ENCODE results near the gene VAV2. TPM values are rescaled to one million over a fixed set of nuclear protein-coding genes. Genes with fewer than 3 reads are reported as not detected.

VAV2 gene
- total RNA-seq, 1 donor from 2014 or later = 12.7 TPM

DNA sequence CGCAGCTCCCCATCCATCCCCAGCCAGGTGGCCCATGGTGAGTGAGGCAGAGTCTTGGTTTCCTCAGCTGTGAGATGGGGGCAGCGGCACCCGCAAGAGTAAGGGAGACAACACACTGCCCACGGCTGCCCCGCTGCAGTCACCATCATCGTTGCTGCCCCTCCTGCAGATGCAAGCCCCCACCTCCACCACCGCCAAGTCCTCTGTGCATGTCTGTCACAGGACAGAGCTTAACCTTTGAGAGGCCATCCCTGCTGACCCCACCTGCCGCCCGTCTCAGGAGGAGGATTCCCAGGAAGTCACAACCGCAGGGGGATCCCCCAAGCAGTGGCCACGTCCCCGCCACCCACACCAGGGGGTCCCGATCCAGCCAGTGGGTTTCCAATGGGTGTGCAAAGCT is 113.7 kb downstream of the VAV2 start:
- Histone ChIP-seq H3K27me3 (no peaks in the 10 kb centered on the region), H3K9me3 (no peaks in the 10 kb centered on the region), H3K4me3 (no peak overlapping the region), H3K36me3 (no peaks in the 10 kb centered on the region), H3K4me1 (no peaks in the 10 kb centered on the region), H3K27ac (no peak overlapping the region)
- intact Hi-C loops (cut with DNase I) = no loop called here
- DNase-seq (ENCODE audit: low spot score in 2 of 2) = no peak
- TF ChIP-seq, protein P1, sequence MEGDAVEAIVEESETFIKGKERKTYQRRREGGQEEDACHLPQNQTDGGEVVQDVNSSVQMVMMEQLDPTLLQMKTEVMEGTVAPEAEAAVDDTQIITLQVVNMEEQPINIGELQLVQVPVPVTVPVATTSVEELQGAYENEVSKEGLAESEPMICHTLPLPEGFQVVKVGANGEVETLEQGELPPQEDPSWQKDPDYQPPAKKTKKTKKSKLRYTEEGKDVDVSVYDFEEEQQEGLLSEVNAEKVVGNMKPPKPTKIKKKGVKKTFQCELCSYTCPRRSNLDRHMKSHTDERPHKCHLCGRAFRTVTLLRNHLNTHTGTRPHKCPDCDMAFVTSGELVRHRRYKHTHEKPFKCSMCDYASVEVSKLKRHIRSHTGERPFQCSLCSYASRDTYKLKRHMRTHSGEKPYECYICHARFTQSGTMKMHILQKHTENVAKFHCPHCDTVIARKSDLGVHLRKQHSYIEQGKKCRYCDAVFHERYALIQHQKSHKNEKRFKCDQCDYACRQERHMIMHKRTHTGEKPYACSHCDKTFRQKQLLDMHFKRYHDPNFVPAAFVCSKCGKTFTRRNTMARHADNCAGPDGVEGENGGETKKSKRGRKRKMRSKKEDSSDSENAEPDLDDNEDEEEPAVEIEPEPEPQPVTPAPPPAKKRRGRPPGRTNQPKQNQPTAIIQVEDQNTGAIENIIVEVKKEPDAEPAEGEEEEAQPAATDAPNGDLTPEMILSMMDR (IDR thresholded peaks at IDR 0.05) = no peak

DNA sequence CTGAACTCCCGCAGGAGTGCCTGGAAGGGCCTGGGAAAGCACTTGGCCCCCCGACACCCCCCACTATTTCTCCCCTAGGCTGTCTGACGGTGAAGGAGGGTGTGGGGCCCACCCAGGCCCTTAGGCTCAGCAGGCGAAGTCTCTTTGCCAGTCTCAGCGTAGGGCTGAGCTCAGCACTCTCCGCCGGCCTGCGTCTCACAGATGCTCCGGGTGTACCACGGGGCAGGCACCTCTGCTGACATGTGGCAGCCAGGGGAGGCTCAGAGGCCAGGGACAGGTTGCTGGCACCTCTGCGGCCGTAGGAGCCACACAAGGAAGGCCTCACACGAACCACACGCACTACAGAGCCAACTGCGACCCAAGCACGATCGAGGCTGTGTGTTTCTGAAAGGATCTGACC is 114.2 kb downstream of the VAV2 start:
- Histone ChIP-seq H3K27ac (no peak overlapping the region), H3K36me3 (no peaks in the 10 kb centered on the region), H3K27me3 (no peaks in the 10 kb centered on the region), H3K4me1 (no peaks in the 10 kb centered on the region), H3K4me3 (no peak overlapping the region), H3K9me3 (no peaks in the 10 kb centered on the region)
- intact Hi-C loops (cut with DNase I) = no loop called here
- TF ChIP-seq, protein P1 (IDR thresholded peaks at IDR 0.05) = no peak
- no peak for DNase-seq (ENCODE audit: low spot score in 2 of 2)

DNA sequence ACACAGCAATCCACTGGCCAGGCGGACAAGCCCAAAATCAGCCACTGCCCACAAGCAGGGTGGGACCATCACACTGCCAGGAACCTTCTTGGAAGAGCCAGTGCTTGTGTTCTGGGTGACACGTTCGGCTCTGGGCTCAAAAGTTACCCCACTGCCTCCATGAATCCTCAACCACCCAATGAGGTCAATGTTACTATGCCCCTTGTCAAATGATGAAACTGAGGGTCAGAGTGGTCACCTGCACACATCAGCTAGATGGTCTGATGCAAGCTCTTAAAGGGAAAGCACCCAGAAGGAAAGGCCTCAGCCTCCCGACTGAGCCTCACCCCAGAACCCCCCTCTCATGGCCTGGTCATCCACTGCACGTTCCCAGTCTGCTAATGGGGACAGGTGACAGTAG is 114.8 kb downstream of the VAV2 start:
- no peaks in the 10 kb centered on the region for H3K4me1 ChIP-seq
- TF ChIP-seq, protein P1 (IDR thresholded peaks at IDR 0.05) = no peak
- no peaks in the 10 kb centered on the region for H3K27me3 ChIP-seq
- no peaks in the 10 kb centered on the region for H3K9me3 ChIP-seq
- no peaks in the 10 kb centered on the region for H3K36me3 ChIP-seq
- DNase-seq (ENCODE audit: low spot score in 2 of 2) = no peak
- H3K4me3 ChIP-seq = no peak overlapping the region
- intact Hi-C loops (cut with DNase I) = no loop called here
- H3K27ac ChIP-seq = no peak overlapping the region

DNA sequence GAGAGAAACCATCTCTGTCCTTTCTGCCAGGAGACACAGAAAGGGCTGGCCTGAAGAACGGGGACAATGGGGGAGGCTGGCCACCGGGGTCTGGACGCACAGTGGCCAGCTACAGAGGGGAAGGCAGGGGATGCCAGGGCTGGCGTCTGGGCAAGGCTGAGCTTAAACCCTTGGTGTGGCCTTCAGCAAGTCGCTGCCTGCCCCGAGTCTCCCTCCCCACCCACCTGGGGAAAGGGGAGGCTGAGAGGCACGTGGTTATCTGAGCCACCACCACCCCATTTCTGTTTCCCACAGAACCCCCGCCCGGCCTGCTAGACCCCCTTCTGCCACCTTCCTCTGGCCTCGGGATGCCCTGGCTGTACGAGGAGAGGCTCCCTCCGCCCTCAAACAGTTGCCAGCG is 115.3 kb downstream of the VAV2 start:
- TF ChIP-seq, protein P1 (IDR thresholded peaks at IDR 0.05) = no peak
- Histone ChIP-seq H3K36me3 (no peaks in the 10 kb centered on the region), H3K9me3 (no peaks in the 10 kb centered on the region), H3K27ac (no peak overlapping the region), H3K4me1 (no peaks in the 10 kb centered on the region), H3K27me3 (no peaks in the 10 kb centered on the region), H3K4me3 (no peak overlapping the region)
- intact Hi-C loops (cut with DNase I) = no loop called here
- DNase-seq (ENCODE audit: low spot score in 2 of 2) = no peak

DNA sequence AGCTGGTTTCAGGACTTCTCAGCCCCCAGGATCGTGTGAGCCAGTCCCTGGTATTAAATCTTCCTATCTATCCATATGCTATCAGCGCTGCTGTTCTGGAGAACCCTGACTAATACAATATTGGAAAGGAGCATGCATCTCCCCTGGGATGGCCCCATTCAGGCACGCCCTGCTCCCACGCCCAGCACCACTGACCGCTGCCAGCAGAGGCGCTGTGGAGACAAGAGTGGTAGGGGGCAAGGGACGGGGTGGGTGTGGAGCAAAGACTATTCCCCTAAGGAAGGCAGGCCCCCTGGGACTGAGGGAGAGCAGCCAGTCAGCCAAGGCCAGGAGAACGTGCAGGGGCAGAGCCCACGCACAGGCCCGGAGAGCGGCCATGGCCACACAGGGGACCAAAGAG is 116.0 kb downstream of the VAV2 start:
- Histone ChIP-seq H3K36me3 (no peaks in the 10 kb centered on the region), H3K4me3 (no peak overlapping the region), H3K27ac (no peak overlapping the region), H3K27me3 (no peaks in the 10 kb centered on the region), H3K9me3 (no peaks in the 10 kb centered on the region), H3K4me1 (no peaks in the 10 kb centered on the region)
- TF ChIP-seq, protein P1 (IDR thresholded peaks at IDR 0.05) = no peak
- intact Hi-C loops (cut with DNase I) = no loop called here
- DNase-seq (ENCODE audit: low spot score in 2 of 2) = no peak

DNA sequence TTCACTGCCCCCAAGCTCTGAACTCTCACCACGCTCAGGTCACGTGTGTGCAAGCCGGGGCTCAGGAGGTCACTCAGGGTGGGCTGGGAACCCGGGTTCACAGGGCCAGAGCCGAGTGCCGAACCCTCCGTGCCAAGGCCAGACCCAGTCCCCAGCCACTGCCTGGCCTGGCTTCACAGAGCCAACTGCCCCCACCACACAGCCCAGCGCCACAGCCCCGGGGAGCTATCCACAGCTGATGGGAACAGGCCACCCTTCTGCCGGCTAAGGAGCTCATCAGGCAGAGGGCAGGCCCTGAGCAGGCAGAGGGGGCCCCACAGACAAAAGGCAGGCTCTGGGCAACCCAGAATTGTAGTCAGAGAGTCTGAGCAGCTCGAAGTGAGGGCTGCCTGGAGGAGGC is 117.0 kb downstream of the VAV2 start:
- no peak overlapping the region for H3K27ac ChIP-seq
- no peaks in the 10 kb centered on the region for H3K9me3 ChIP-seq
- intact Hi-C loops (cut with DNase I) = no loop called here
- no peaks in the 10 kb centered on the region for H3K4me1 ChIP-seq
- TF ChIP-seq, protein P1 (IDR thresholded peaks at IDR 0.05) = no peak
- no peak overlapping the region for H3K4me3 ChIP-seq
- no peaks in the 10 kb centered on the region for H3K36me3 ChIP-seq
- no peaks in the 10 kb centered on the region for H3K27me3 ChIP-seq
- no peak for DNase-seq (ENCODE audit: low spot score in 2 of 2)
